ENCODE results near the gene CSTA.

The CSTA gene

GRCh38 chr3:122382888-122383666 is 58.0 kb downstream of the CSTA start, which contains the start of gene MIX23:
Gene MIX23 (minus strand): TSS chr3:122383231. CDS start chr3:122383224, 7 bp downstream.
- peak; percentile 75 for DNase-seq

- peak; percentile 92 for DNase-seq
Observed at GRCh38 chr3:122383771-122384697, 59.0 kb downstream of the CSTA start, which contains the start of gene FAM162A. Gene FAM162A (plus strand): TSS chr3:122384182. CDS start chr3:122384266, 84 bp downstream.

DNA sequence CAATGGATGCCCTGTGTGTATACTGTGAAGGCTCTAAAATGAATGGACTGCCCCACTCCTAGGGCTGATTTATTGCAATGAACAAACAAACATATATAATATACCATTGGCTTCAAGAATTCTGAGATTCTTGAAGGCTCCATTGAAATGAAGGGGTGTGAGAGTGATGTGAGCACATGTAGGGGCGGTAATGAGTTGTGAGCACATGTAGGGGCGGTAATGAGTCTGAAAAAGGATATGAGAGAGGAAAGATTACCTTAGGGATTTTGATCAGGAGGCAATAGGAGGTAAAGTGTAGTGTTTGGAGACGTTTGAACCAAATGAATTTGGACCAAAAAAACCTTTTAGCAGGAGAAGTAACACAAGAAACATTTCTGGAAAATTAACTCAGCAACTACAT is 62.7 kb downstream of the CSTA start:
- DNase-seq: no peak

DNA sequence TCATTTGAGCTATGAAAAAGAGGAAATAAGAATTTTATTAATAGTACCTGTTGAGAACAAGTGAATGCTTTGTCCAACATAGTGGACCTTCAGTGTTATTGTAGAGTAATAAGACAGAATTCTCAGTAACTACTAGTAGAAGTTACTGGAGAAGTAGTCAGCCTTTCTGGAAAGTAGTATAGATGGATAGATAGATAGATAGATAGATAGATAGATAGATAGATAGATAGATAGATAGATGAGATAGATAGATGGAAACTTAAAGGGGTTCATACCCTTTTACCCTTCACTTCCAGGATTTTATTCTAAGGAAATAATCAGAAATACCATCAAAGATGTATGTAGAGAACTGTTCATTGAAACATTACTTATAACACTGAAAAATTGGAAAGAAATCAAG is 64.1 kb downstream of the CSTA start:
- DNase-seq: no peak

- no peak for DNase-seq
Observed at GRCh38 chr3:122389892-122390291, 64.8 kb downstream of the CSTA start.

- DNase-seq: no peak
Observed at GRCh38 chr3:122390665-122391064, 65.6 kb downstream of the CSTA start.
